Measurements from ENCODE around the gene L3MBTL3. TPM values are rescaled to one million over a fixed set of nuclear protein-coding genes. Genes with fewer than 3 reads are reported as not detected.

L3MBTL3 gene
- 12.6 and 13.6 TPM in 2 replicates for polyA plus RNA-seq (2012; rRNA removed)
- 15.8 and 19.2 TPM in 2 replicates for polyA plus RNA-seq (2012; cell fraction: cytosol; rRNA removed)
- polyA plus RNA-seq (2012; cell fraction: nucleus; rRNA removed): 11.0 and 28.7 TPM in 2 replicates

- CTCF ChIA-PET: interaction anchor here (1.6 kb wide), 1 partner anchor 19 kb away, joined by 6 read pairs; no protein-coding TSS in a partner anchor
Measured at GRCh38 chr6:130018292-130018743, at the start of gene L3MBTL3. L3MBTL3 (plus strand) TSS chr6:130018581; CDS start chr6:130042700, 24,119 bp downstream.

GRCh38 chr6:129969064-129969463 is 49.3 kb upstream of the L3MBTL3 start:
- H3K4me1 ChIP-seq (ENCODE audit: control insufficient read depth in 1 of 2, insufficient read depth in 2 of 2, low read depth in 1 of 2, low read length in 1 of 2): no peaks in the 10 kb centered on the region
- ChIA-PET POLR2A (no interaction called here), CTCF (no interaction called here)
- no peak overlapping the region for H3K4me3 ChIP-seq (ENCODE audit: low read depth in 2 of 2, low read length in 1 of 2)
- no peaks in the 10 kb centered on the region for H3K9me2 ChIP-seq
- no peak overlapping the region for H3K4me2 ChIP-seq
- TF ChIP-seq RXRA (IDR thresholded peaks at IDR 0.05; ENCODE audit: borderline replicate concordance, low read depth) (no peak), EP300 (IDR thresholded peaks at IDR 0.05; ENCODE audit: borderline replicate concordance in 1 of 2, low read depth in 1 of 2, low read length in 1 of 2) (no peak), YY1 (IDR thresholded peaks at IDR 0.05; ENCODE audit: low read depth) (no peak), TAF1 (IDR thresholded peaks at IDR 0.05; ENCODE audit: borderline replicate concordance, low read depth, low read length) (no peak)
- no peak overlapping the region for H3K27ac ChIP-seq (ENCODE audit: low read depth in 2 of 2, low read length in 1 of 2)
- H3K79me2 ChIP-seq (ENCODE audit: insufficient read depth): no peaks in the 10 kb centered on the region
- DNase-seq: no peak
- no peaks in the 10 kb centered on the region for H3K36me3 ChIP-seq (replicated peaks in 1 of 2; ENCODE audit: control insufficient read depth in 1 of 2, insufficient read depth in 2 of 2, low read length in 1 of 2)
- no peaks in the 10 kb centered on the region for H3K27me3 ChIP-seq (ENCODE audit: insufficient read depth)
- no peaks in the 10 kb centered on the region for H4K20me1 ChIP-seq (ENCODE audit: insufficient read depth)
- no peak overlapping the region for H2AFZ ChIP-seq (ENCODE audit: low read depth)
- WGBS (ENCODE audit: low lambda C conversion rate): 36% methylated on average over 2 of the region's 2 CpGs
- no peaks in the 10 kb centered on the region for H3F3A ChIP-seq (replicated peaks; ENCODE audit: insufficient read depth)
- no peak overlapping the region for H3K9ac ChIP-seq
- H3K9me3 ChIP-seq: no peaks in the 10 kb centered on the region

More at GRCh38 chr6:130018292-130018743, at the start of gene L3MBTL3:
- H3K4me1 ChIP-seq (ENCODE audit: control insufficient read depth in 1 of 2, insufficient read depth in 2 of 2, low read depth in 1 of 2, low read length in 1 of 2): peaks cover 2 to 10% of the 10 kb centered on the region in 2 experiments
- H3K4me2 ChIP-seq: peak within 1 kb of the TSS; percentile 86
- H4K20me1 ChIP-seq (ENCODE audit: insufficient read depth): no peaks in the 10 kb centered on the region; the same call in 1 of the 2 replicates
- peak within 1 kb of the TSS; percentile 92 for H3K9ac ChIP-seq
- 8% methylated on average over 17 of the region's 27 CpGs for WGBS (ENCODE audit: low lambda C conversion rate)
- peak; percentile 86 for DNase-seq
- peak within 1 kb of the TSS; percentile 99 for H2AFZ ChIP-seq (ENCODE audit: low read depth)
- TF ChIP-seq POLR2AphosphoS5 (IDR thresholded peaks at IDR 0.05; ENCODE audit: low read depth, low read length) (peak; percentile 21; the same call in 1 of the 2 replicates), GABPA (IDR thresholded peaks at IDR 0.05; ENCODE audit: low read depth) (no peak), USF1 (IDR thresholded peaks at IDR 0.05; ENCODE audit: borderline replicate concordance, low read depth) (no peak), NFIC (IDR thresholded peaks at IDR 0.05; ENCODE audit: borderline replicate concordance) (no peak), EP300 (IDR thresholded peaks at IDR 0.05; ENCODE audit: borderline replicate concordance in 1 of 2, low read depth in 1 of 2, low read length in 1 of 2) (no peak; a peak in 1 of 4 replicates), TAF1 (IDR thresholded peaks at IDR 0.05; ENCODE audit: borderline replicate concordance, low read depth, low read length) (peak; percentile 26; the same call in 1 of the 2 replicates), MEF2A (IDR thresholded peaks at IDR 0.05; ENCODE audit: borderline replicate concordance, low read depth) (no peak), IRF3 (IDR thresholded peaks at IDR 0.05; ENCODE audit: low read depth, low read length) (no peak), NRF1 (IDR thresholded peaks at IDR 0.05; ENCODE audit: low read depth, low read length) (peak; percentile 86)
- H3K27me3 ChIP-seq (ENCODE audit: insufficient read depth): no peaks in the 10 kb centered on the region
- H3F3A ChIP-seq (replicated peaks; ENCODE audit: insufficient read depth): peaks cover 9% of the 10 kb centered on the region
- peak within 1 kb of the TSS; percentile 64 to 95 for H3K4me3 ChIP-seq (ENCODE audit: low read depth in 2 of 2, low read length in 1 of 2)
- H3K9me2 ChIP-seq: no peaks in the 10 kb centered on the region
- H3K36me3 ChIP-seq (replicated peaks in 1 of 2; ENCODE audit: control insufficient read depth in 1 of 2, insufficient read depth in 2 of 2, low read length in 1 of 2): peaks cover 0 to 2% of the 10 kb centered on the region in 2 experiments
- H3K27ac ChIP-seq (ENCODE audit: low read depth in 2 of 2, low read length in 1 of 2): peak within 1 kb of the TSS; percentile 30 to 85
- no peaks in the 10 kb centered on the region for H3K9me3 ChIP-seq
- POLR2A ChIA-PET: no interaction called here
- peaks cover 28% of the 10 kb centered on the region for H3K79me2 ChIP-seq (ENCODE audit: insufficient read depth)

All from SK-N-SH (cell line).